ENCODE data around the gene DUSP28. TPM values are rescaled to one million over a fixed set of nuclear protein-coding genes. Genes with fewer than 3 reads are reported as not detected.
A peak's percentile ranks its signal among the peaks of the same experiment; 100 is the strongest.

DUSP28 gene
- total RNA-seq, 1 donor from 2014 or later, result 5.3 TPM

DNA sequence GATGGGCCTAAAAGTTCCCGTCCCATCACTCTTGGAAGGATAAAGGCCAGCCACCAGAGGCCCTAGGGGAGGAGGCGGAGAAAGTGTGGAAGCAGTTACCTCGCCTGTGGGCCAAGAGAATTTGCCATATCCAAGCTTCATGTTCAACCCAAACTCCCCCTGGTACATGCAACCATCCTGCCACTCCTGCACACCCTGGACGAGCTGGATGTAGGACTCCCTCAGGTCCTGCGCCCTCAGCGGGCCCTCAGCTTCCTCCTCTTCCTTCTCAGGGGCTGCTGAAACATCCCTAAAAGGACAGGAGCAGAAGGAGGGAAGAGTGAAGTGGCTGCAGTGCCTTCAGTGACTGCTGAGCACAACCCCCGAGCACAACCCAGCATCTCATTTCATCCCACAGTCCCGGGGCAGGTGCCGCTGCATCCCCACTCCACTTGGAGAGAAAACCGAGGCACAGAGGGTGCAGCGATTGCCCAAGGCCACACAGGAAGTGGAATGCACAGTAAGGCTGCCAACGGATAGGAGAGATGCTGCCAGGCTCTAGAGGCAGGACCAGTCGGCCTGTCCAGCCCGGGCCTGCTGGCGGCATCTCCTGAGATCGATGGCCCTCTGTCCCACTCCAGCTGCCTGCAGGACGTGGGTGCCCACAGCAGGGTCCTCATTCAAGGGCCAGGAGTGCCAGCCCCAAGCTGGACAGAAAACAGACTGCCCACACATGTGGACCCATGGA, 5.2 kb upstream of the DUSP28 start:
- H3K9me3 ChIP-seq, result no peaks in the 10 kb centered on the region
- ATAC-seq (no peak), DNase-seq (no peak)
- peaks cover 29% of the 10 kb centered on the region for H3K4me1 ChIP-seq
- intact Hi-C loops (cut with DNase I), result no loop called here
- no peak overlapping the region for H3K4me3 ChIP-seq
- TF ChIP-seq, protein P1, sequence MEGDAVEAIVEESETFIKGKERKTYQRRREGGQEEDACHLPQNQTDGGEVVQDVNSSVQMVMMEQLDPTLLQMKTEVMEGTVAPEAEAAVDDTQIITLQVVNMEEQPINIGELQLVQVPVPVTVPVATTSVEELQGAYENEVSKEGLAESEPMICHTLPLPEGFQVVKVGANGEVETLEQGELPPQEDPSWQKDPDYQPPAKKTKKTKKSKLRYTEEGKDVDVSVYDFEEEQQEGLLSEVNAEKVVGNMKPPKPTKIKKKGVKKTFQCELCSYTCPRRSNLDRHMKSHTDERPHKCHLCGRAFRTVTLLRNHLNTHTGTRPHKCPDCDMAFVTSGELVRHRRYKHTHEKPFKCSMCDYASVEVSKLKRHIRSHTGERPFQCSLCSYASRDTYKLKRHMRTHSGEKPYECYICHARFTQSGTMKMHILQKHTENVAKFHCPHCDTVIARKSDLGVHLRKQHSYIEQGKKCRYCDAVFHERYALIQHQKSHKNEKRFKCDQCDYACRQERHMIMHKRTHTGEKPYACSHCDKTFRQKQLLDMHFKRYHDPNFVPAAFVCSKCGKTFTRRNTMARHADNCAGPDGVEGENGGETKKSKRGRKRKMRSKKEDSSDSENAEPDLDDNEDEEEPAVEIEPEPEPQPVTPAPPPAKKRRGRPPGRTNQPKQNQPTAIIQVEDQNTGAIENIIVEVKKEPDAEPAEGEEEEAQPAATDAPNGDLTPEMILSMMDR (IDR thresholded peaks at IDR 0.05), result no peak
- H3K36me3 ChIP-seq, result peaks cover 11% of the 10 kb centered on the region
- H3K27me3 ChIP-seq, result no peaks in the 10 kb centered on the region
- no peak overlapping the region for H3K27ac ChIP-seq

- Histone ChIP-seq H3K9me3 (no peaks in the 10 kb centered on the region), H3K36me3 (peaks cover 11% of the 10 kb centered on the region), H3K4me3 (no peak overlapping the region), H3K4me1 (peaks cover 29% of the 10 kb centered on the region), H3K27ac (no peak overlapping the region), H3K27me3 (no peaks in the 10 kb centered on the region)
- intact Hi-C loops (cut with DNase I), result no loop called here
- DNase-seq (no peak), ATAC-seq (no peak)
- TF ChIP-seq, protein P1 (IDR thresholded peaks at IDR 0.05), result no peak
Measured at GRCh38 chr2:240555541-240556250, 4.5 kb upstream of the DUSP28 start.

DNA sequence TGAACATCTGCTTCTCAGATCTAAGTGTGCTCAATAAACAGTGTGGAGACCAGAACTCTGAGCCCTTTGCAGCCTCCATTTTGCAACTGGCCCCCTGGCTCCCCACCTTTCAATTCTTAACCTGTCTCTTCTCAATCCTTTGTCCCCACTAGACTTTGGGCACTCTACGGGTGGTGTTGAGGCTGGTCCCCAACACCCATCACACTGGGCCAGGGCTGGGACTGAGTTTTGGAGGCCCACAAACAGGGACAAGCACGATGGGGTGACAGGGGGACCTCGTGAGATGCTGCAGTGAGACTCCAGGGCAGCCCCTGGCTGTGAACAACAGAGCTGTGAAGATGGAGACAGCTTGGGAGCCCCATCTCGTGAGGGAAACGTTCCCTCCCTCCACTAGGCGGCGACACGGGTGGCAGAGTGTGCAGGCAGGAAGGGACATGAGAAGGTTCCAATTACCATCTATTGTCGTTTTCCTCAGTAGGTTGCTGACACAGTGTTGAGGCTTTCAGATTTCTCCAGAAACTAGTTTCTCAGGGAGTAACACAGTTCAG, 3.5 kb upstream of the DUSP28 start:
- intact Hi-C loops (cut with DNase I), result no loop called here
- Histone ChIP-seq H3K9me3 (no peaks in the 10 kb centered on the region), H3K27ac (no peak overlapping the region), H3K4me1 (peaks cover 33% of the 10 kb centered on the region), H3K4me3 (no peak overlapping the region), H3K27me3 (no peaks in the 10 kb centered on the region), H3K36me3 (peaks cover 7% of the 10 kb centered on the region)
- ATAC-seq, result no peak
- DNase-seq, result peak; percentile 78
- TF ChIP-seq, protein P1 (IDR thresholded peaks at IDR 0.05), result peak; percentile 45

DNA sequence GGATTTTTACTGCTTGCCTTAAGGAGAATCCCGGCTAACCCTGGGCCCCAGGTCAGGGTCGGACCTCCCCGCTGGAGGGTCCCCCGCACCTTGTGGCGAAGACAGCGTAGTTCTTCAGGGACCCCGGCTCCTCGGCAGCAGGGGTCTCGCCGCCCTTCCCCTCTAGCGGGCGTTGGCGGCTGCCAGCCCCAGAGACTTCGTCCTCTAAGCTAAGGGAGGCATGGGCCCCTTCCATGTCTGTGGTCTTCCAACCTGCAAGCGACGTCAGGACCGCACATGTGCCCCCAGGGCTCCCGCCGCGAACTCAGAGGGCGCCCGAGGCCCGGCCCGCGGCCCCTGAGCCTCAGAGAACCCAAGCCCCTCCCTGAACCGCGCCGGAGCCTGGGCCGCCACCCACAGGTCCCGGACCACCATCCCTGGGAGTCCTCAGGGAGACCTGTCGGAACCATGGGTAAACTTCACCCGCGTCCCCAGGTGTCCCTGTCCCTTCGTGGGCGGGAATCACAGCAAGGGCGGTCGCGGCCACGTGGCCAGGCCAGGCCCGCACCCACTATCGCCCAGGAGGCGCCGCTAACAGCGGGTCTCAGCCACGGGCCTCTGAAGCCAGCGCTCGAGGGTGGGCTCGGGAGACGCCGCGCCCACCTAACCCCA, 2.9 kb upstream of the DUSP28 start:
- H3K9me3 ChIP-seq, result no peaks in the 10 kb centered on the region
- ATAC-seq (no peak), DNase-seq (no peak)
- TF ChIP-seq, protein P1 (IDR thresholded peaks at IDR 0.05), result no peak
- intact Hi-C loops (cut with DNase I), result no loop called here
- H3K36me3 ChIP-seq, result peaks cover 1% of the 10 kb centered on the region
- no peaks in the 10 kb centered on the region for H3K27me3 ChIP-seq
- no peak overlapping the region for H3K27ac ChIP-seq
- H3K4me3 ChIP-seq, result peak overlapping the region; percentile 45
- H3K4me1 ChIP-seq, result peaks cover 39% of the 10 kb centered on the region

DNA sequence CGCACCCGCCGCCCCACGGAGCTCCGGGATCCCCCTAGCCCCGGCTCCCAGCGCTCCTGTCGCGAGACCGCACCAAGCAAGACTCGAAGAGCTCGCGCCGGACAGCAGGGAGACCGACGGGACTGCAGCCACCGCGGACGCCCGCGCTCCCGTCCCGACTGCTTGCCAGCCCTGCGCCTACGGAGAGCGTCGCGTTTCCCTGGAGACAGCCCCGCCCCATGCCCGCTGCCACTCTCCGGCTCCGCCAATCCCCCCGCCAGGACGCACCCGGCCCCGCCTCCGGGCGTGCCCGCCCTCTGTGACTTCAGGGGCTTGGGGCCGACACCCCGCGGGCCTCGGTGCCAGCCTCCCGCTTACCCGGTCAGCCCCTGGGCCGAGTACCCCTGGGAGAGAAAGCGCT, 2.3 kb upstream of the DUSP28 start, which contains the start of gene ANKMY1:
Gene ANKMY1, minus strand, starts transcription at position 181 of the 400 bp plus-strand sequence. CDS start 653 bp downstream, outside the sequence.
- H3K4me3 ChIP-seq, result peak within 1 kb of the TSS; percentile 45
- peaks cover 43% of the 10 kb centered on the region for H3K4me1 ChIP-seq
- TF ChIP-seq, protein P1 (IDR thresholded peaks at IDR 0.05), result no peak
- intact Hi-C loops (cut with DNase I), result no loop called here
- DNase-seq, result peak; percentile 91
- H3K36me3 ChIP-seq, result no peaks in the 10 kb centered on the region
- H3K27me3 ChIP-seq, result no peaks in the 10 kb centered on the region
- H3K27ac ChIP-seq, result no peak within 1 kb of the TSS
- H3K9me3 ChIP-seq, result no peaks in the 10 kb centered on the region
- ATAC-seq, result peak; percentile 41
